DOHH2 (cell line): ENCODE measurements around the gene NAPEPLD.
"Not testable (repeated sequence)": the region's sequence is repeated elsewhere in the genome, so short reads cannot be mapped to it uniquely, and the experiment has no call there.

Source experiments
- EZH2phosphoT487 ChIP-seq: fragments of 200-600 bp; sonication (generic); IDR thresholded peaks from 2 replicates; pipeline ENCODE4 v1.6.1; 2017; ENCODE audit warnings: borderline replicate concordance, mild to moderate bottlenecking, antibody characterized with exemption, low read length, moderate library complexity, mixed read lengths
- TF ChIP-seq, protein P1 (sequence below): fragments of 200-600 bp; sonication (generic); IDR thresholded peaks from one replicate; pipeline ENCODE4 v1.5.1; 2014; ENCODE audit warnings: antibody characterized with exemption, mild to moderate bottlenecking, low read depth, low read length; ENCODE audit not compliant: poor library complexity, severe bottlenecking

DNA sequence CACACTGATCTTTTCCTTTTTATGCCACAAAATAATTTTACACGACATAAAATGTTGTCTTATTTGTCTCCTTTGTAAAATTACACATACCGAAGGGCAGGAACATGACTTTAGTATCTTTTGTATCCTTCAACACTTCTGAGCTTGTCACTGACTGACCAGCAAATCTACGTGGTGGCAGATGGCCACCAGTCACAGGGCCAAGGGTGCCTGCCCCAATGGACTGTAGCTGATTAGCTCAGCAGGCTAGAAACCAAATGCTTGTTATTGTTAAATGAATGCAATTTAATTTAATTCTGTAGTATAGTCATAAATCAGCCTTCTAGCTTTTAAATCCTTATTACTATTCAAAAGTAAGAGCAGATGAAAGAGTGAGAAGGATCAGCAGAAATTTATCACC is 49.2 kb upstream of the NAPEPLD start:
- TF ChIP-seq, protein P1, sequence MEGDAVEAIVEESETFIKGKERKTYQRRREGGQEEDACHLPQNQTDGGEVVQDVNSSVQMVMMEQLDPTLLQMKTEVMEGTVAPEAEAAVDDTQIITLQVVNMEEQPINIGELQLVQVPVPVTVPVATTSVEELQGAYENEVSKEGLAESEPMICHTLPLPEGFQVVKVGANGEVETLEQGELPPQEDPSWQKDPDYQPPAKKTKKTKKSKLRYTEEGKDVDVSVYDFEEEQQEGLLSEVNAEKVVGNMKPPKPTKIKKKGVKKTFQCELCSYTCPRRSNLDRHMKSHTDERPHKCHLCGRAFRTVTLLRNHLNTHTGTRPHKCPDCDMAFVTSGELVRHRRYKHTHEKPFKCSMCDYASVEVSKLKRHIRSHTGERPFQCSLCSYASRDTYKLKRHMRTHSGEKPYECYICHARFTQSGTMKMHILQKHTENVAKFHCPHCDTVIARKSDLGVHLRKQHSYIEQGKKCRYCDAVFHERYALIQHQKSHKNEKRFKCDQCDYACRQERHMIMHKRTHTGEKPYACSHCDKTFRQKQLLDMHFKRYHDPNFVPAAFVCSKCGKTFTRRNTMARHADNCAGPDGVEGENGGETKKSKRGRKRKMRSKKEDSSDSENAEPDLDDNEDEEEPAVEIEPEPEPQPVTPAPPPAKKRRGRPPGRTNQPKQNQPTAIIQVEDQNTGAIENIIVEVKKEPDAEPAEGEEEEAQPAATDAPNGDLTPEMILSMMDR: not testable (repeated sequence)
- not testable (repeated sequence) for TF ChIP-seq EZH2phosphoT487
